ENCODE results near the gene CFAP57.

- TF ChIP-seq POLR2A (IDR thresholded peaks at IDR 0.05; ENCODE audit: low read length) (no peak), GATA1 (IDR thresholded peaks at IDR 0.05; ENCODE audit: low read depth, low read length) (no peak)
These were observed 33.5 kb downstream of the CFAP57 start for GRCh38 chr1:43205671-43206070.
